ENCODE measurements around the gene CTDSP2.
"Not testable (repeated sequence)": the region's sequence is repeated elsewhere in the genome, so short reads cannot be mapped to it uniquely, and the experiment has no call there.

CTDSP2 gene

GRCh38 chr12:57777367-57777766 is 69.2 kb downstream of the CTDSP2 start:
- FAIRE-seq: no peak

GRCh38 chr12:57776247-57776587 is 70.3 kb downstream of the CTDSP2 start:
- no peak for FAIRE-seq

- no peak for FAIRE-seq
These were observed 70.8 kb downstream of the CTDSP2 start for GRCh38 chr12:57775563-57776246.

GRCh38 chr12:57775044-57775443 is 71.5 kb downstream of the CTDSP2 start:
- no peak for FAIRE-seq

GRCh38 chr12:57774634-57775033 is 71.9 kb downstream of the CTDSP2 start:
- FAIRE-seq: not testable (repeated sequence)

- FAIRE-seq: no peak
These were observed 73.9 kb downstream of the CTDSP2 start, which contains the start of gene EEF1AKMT3 for GRCh38 chr12:57772429-57773322. EEF1AKMT3 (plus strand) TSS chr12:57772614; CDS start chr12:57772725, 111 bp downstream.

GRCh38 chr12:57771873-57772428 is 74.6 kb downstream of the CTDSP2 start, which contains the start of gene METTL1:
METTL1 (minus strand) TSS chr12:57772105; CDS start chr12:57772083, 22 bp downstream.
- FAIRE-seq: no peak

- FAIRE-seq: no peak
These were observed 75.2 kb downstream of the CTDSP2 start for GRCh38 chr12:57771236-57771872.

GRCh38 chr12:57770734-57771133 is 75.8 kb downstream of the CTDSP2 start:
- no peak for FAIRE-seq
